WTC11 (cell line): ENCODE results near the gene ALKBH6. TPM values are rescaled to one million over a fixed set of nuclear protein-coding genes. Genes with fewer than 3 reads are reported as not detected.

Experiments
- ATAC-seq: fragments of 200-7000 bp; cut with Tn5 transposase; 2 replicates; pipeline ENCODE4 v1.10.0; 2021; ENCODE audit warnings: mild to moderate bottlenecking, moderate library complexity
- CTCF ChIA-PET: fragments of 300-600 bp; sonication (Branson Sonifier 250); formaldehyde crosslinking; loops from one replicate; lab custom pipeline; 2021; ENCODE audit warnings: antibody characterized with exemption; lab: Charles Lee
- POLR2A ChIA-PET: fragments of 350-600 bp; sonication (Branson Sonifier 250); formaldehyde crosslinking; loops from one replicate; lab custom pipeline; 2021; ENCODE audit warnings: antibody characterized with exemption; lab: Charles Lee
- DNase-seq: peaks from one replicate; pipeline ENCODE4 v3.0.0; 2021; ENCODE audit warnings: low spot score
- H3K27ac Mint-ChIP-seq: 2 replicates; pipeline ENCODE4 v1.8.0; 2021; ENCODE audit warnings: mixed read lengths
- H3K27me3 Mint-ChIP-seq: 2 replicates; pipeline ENCODE4 v1.8.0; 2021; ENCODE audit warnings: low read depth, mild to moderate bottlenecking, moderate library complexity, mixed read lengths
- H3K36me3 Mint-ChIP-seq: 2 replicates; pipeline ENCODE4 v1.8.0; 2021; ENCODE audit warnings: mixed read lengths
- H3K4me1 Mint-ChIP-seq: 2 replicates; pipeline ENCODE4 v1.8.0; 2022; ENCODE audit warnings: mixed read lengths
- H3K4me3 Mint-ChIP-seq: 2 replicates; pipeline ENCODE4 v1.8.0; 2021; ENCODE audit warnings: mild to moderate bottlenecking, moderate library complexity, mixed read lengths
- H3K9me3 Mint-ChIP-seq: 2 replicates; pipeline ENCODE4 v1.8.0; 2021; ENCODE audit warnings: mixed read lengths
- ATF2 ChIP-seq: sonication (generic); formaldehyde crosslinking; IDR thresholded peaks from 2 replicates; pipeline ENCODE4 v1.8.1; 2022; ENCODE audit warnings: low read depth, missing genetic modification reagents, borderline replicate concordance
- CTCF ChIP-seq: fragments of 200-600 bp; IDR thresholded peaks from 2 replicates; pipeline ENCODE4 v1.8.0; 2022; ENCODE audit warnings: antibody characterized with exemption
- PREB ChIP-seq: sonication (generic); formaldehyde crosslinking; IDR thresholded peaks from 2 replicates; pipeline ENCODE4 v1.8.1; 2022; ENCODE audit warnings: mild to moderate bottlenecking, missing genetic modification reagents, moderate library complexity, borderline replicate concordance
- SMAD3 ChIP-seq: sonication (generic); formaldehyde crosslinking; IDR thresholded peaks from 2 replicates; pipeline ENCODE4 v1.8.0; 2022; ENCODE audit warnings: missing genetic modification reagents, mild to moderate bottlenecking, borderline replicate concordance
- ZNF121 ChIP-seq: sonication (generic); formaldehyde crosslinking; IDR thresholded peaks from 2 replicates; pipeline ENCODE4 v1.8.0; 2023; ENCODE audit warnings: missing genetic modification reagents
- ZNF396 ChIP-seq: fragments of 250-450 bp; sonication (Bioruptor Pico); IDR thresholded peaks from 2 replicates; pipeline ENCODE4 v1.8.0; 2021; ENCODE audit warnings: mild to moderate bottlenecking, moderate library complexity, borderline replicate concordance
- total RNA-seq: library from RNA; stranded (reverse); gene quantifications from 3 replicates; pipeline ENCODE4 v1.2.3, GENCODE V29; 2021
- TF ChIP-seq, protein P1 (sequence below): sonication (generic); formaldehyde crosslinking; IDR thresholded peaks from 2 replicates; pipeline ENCODE4 v1.8.0; 2022; ENCODE audit warnings: mild to moderate bottlenecking, missing genetic modification reagents
- TF ChIP-seq, protein P2 (sequence below): fragments of 250-450 bp; sonication (Bioruptor Pico); IDR thresholded peaks from 2 replicates; pipeline ENCODE4 v1.9.0; 2021; ENCODE audit warnings: mild to moderate bottlenecking
- TF ChIP-seq, protein P3 (sequence below): sonication (generic); formaldehyde crosslinking; IDR thresholded peaks from 2 replicates; pipeline ENCODE4 v1.8.0; 2022; ENCODE audit warnings: missing genetic modification reagents
- TF ChIP-seq, protein P4 (sequence below): sonication (generic); formaldehyde crosslinking; IDR thresholded peaks from 2 replicates; pipeline ENCODE4 v1.8.1; 2023; ENCODE audit warnings: mild to moderate bottlenecking, missing genetic modification reagents, moderate library complexity

The ALKBH6 gene
- total RNA-seq, 1 experiment from 2014 or later = 28.1 TPM

GRCh38 chr19:36027696-36028095, 13.7 kb upstream of the ALKBH6 start:
- TF ChIP-seq ZNF121 (peak; percentile 88), SMAD3 (CRISPR knock-in tag) (no peak)
- TF ChIP-seq, all 79 proteins: peak for 1
- Mint-ChIP-seq H3K4me3 (no peak overlapping the region), H3K36me3 (peaks cover 8% of the 10 kb centered on the region), H3K9me3 (no peaks in the 10 kb centered on the region), H3K4me1 (peaks cover 2% of the 10 kb centered on the region; the same call in 1 of the 2 replicates), H3K27me3 (peaks cover 6% of the 10 kb centered on the region; the same call in 1 of the 2 replicates), H3K27ac (no peak overlapping the region)
- ChIA-PET CTCF (no interaction called here), POLR2A (no interaction called here)
- ATAC-seq (no peak), DNase-seq (no peak)

DNA sequence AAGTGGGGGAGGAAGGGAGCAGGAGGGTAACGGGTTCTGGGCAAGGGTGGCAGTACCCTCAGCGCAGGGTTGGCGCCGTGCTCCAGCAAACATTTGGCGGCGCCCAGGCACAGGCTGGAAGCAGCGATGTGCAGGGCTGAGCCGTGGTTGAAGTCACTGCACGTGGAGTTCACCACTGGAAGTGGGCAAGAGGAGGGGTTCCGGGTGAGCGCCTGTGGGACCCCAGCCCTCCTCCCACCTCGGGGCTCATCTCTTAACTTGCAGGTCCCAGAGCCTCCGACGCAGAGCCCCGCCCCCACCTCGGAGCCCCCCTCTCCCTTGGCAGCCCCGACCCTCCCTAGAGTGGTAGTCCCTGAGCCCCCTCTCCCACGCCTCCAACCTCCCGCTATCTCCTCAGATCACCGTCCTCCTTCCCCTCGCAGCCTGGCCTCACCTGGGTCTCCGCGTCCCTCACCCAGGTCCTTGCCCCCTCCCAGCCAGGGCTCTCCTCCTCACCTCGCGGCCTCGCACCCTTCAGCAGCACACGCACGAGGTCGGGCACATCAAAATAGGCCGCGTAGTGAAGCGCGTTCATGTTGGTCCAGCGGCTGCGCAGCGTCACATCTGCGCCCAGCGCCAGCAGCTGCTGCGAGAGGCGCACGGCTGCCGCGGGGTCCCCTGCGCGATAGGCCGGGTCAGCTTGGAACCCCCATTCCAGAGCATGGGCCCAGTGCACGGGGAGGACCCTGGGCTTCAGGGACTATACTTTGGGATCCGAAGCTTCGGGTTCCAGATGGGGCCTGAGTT, 12.3 kb upstream of the ALKBH6 start:
- no peaks in the 10 kb centered on the region for H3K4me1 Mint-ChIP-seq
- peaks cover 10% of the 10 kb centered on the region for H3K36me3 Mint-ChIP-seq
- CTCF ChIA-PET = no interaction called here
- no peak overlapping the region for H3K4me3 Mint-ChIP-seq
- peaks cover 6% of the 10 kb centered on the region; the same call in 1 of the 2 replicates for H3K27me3 Mint-ChIP-seq
- no peak for DNase-seq
- TF ChIP-seq, protein P1, sequence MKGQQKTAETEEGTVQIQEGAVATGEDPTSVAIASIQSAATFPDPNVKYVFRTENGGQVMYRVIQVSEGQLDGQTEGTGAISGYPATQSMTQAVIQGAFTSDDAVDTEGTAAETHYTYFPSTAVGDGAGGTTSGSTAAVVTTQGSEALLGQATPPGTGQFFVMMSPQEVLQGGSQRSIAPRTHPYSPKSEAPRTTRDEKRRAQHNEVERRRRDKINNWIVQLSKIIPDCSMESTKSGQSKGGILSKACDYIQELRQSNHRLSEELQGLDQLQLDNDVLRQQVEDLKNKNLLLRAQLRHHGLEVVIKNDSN (CRISPR knock-in tag) = no peak
- TF ChIP-seq ZNF396 = no peak
- TF ChIP-seq, protein P2, sequence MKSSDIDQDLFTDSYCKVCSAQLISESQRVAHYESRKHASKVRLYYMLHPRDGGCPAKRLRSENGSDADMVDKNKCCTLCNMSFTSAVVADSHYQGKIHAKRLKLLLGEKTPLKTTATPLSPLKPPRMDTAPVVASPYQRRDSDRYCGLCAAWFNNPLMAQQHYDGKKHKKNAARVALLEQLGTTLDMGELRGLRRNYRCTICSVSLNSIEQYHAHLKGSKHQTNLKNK (CRISPR knock-in tag) = no peak
- TF ChIP-seq, protein P3, sequence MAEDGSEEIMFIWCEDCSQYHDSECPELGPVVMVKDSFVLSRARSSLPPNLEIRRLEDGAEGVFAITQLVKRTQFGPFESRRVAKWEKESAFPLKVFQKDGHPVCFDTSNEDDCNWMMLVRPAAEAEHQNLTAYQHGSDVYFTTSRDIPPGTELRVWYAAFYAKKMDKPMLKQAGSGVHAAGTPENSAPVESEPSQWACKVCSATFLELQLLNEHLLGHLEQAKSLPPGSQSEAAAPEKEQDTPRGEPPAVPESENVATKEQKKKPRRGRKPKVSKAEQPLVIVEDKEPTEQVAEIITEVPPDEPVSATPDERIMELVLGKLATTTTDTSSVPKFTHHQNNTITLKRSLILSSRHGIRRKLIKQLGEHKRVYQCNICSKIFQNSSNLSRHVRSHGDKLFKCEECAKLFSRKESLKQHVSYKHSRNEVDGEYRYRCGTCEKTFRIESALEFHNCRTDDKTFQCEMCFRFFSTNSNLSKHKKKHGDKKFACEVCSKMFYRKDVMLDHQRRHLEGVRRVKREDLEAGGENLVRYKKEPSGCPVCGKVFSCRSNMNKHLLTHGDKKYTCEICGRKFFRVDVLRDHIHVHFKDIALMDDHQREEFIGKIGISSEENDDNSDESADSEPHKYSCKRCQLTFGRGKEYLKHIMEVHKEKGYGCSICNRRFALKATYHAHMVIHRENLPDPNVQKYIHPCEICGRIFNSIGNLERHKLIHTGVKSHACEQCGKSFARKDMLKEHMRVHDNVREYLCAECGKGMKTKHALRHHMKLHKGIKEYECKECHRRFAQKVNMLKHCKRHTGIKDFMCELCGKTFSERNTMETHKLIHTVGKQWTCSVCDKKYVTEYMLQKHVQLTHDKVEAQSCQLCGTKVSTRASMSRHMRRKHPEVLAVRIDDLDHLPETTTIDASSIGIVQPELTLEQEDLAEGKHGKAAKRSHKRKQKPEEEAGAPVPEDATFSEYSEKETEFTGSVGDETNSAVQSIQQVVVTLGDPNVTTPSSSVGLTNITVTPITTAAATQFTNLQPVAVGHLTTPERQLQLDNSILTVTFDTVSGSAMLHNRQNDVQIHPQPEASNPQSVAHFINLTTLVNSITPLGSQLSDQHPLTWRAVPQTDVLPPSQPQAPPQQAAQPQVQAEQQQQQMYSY = no peak
- no peak for TF ChIP-seq CTCF
- TF ChIP-seq ATF2 (CRISPR knock-in tag) = no peak
- TF ChIP-seq, protein P4, sequence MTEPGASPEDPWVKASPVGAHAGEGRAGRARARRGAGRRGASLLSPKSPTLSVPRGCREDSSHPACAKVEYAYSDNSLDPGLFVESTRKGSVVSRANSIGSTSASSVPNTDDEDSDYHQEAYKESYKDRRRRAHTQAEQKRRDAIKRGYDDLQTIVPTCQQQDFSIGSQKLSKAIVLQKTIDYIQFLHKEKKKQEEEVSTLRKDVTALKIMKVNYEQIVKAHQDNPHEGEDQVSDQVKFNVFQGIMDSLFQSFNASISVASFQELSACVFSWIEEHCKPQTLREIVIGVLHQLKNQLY (CRISPR knock-in tag) = no peak
- TF ChIP-seq PREB (CRISPR knock-in tag) = no peak
- no peak for ATAC-seq
- H3K27ac Mint-ChIP-seq = no peak overlapping the region
- no peaks in the 10 kb centered on the region for H3K9me3 Mint-ChIP-seq
- POLR2A ChIA-PET = no interaction called here
